CMK (cell line): ENCODE data around the gene GLRX2.
"Not testable (repeated sequence)": the region's sequence is repeated elsewhere in the genome, so short reads cannot be mapped to it uniquely, and the experiment has no call there.

Experiments used
- DNase-seq: peaks from one replicate; pipeline ENCODE4 v3.0.0-alpha.2; 2010; ENCODE audit warnings: low read depth

The GLRX2 gene

DNA sequence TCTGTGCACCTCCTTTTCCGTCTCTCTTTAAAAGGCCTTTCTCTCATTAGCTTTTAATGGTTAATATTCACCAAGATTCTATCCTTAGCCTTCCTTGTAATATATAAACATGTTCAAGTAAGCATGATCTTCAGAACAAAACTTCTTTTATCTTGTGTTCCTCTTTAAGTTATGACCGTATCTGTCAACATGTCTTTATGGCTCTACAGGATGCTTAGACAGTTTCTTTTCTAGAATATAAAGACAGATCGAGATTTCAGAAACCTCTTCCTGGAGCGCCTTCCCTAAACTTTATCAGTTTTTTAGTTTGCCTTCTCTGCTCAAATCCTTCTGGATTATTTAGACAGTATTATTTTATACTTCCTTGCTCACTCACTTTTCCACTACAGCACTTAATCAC, 38.6 kb downstream of the GLRX2 start:
- DNase-seq = no peak

GRCh38 chr1:193065954-193066353, 39.3 kb downstream of the GLRX2 start:
- DNase-seq = no peak

GRCh38 chr1:193062698-193063463, 42.3 kb downstream of the GLRX2 start:
- DNase-seq = no peak

DNA sequence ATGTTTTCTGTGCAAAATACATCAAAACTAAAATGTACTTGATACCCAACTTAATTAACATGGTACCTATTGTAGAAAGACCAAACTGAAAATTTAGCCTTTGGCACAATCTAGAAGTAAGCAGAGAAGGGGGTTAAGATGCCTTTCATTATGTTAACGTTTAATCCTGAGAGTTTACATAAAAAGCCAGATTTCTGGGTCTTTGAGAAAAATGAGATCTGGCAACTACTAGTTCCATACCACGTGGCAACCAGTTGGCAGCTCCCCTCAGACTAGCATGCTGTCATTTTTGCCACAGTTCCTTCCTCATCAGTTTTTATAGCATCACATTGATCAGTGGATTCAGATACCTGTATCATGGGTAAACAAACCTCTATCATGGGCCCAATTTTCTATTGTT, 44.3 kb downstream of the GLRX2 start:
- DNase-seq = no peak

DNA sequence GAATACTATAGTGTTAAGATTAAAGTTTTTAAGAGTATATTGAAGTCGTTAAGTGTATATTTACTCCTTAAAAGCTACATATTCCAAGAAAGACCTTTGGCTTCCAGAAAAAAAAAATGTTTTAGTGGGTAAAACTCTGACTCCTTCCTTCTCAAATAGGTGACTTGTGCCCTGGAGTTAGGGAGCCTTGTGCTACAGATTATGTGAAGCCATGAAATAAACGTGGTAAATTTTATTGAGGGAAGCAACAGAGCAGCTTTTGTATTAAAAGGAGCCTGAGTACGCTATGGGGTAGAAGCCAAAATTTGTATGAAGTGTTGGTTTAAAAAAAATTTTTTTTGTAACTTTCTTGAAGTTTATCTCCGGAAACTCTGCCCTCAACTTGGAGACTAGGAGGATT, 44.8 kb downstream of the GLRX2 start:
- no peak for DNase-seq

GRCh38 chr1:193060115-193060403, 45.2 kb downstream of the GLRX2 start:
- no peak for DNase-seq

DNA sequence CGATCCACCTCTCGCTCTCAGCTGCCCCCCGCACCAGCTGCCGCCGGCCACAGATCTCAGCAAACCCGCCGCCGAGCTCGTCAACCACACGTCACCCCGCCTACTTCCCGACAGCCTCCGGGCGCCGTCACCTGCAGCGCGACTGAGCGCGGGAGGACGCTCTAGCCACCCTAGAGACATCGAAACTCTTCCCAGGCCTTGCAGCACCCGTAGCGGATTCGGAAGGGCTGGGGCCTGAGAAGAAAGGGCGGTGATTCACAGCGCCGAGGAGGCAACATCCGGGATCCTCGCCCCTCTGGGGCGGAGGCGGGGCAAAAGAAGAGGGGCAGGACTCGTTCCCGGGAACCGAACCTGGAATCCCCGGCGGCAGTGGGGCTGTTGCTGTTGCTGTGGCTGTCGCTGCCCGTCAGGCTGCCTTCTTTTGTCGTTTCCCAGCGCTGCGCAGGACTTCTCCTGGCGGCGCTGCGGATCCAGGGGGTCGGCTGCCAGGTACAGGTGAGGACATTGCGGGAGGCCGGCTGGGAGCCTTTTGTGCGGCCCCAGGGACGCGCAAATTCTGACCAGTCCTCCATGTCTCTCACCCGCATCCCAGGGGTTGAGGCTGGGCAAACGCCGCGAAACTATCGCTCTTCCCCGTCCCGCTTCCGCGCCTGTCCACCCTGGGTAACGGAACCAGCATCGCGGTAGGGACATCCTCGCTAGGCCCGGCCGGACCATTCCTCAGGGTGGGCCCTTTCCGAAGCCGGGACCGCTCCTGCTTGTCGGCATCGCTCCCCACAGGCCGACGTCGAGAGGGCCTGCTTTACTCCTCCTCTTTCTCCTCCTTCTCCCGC, 45.7 kb downstream of the GLRX2 start, which contains the start of the genes RO60 and UCHL5:
RO60 (plus strand) TSS at position 331 of the 833 bp plus-strand sequence. CDS start 9,443 bp downstream, outside the sequence.
UCHL5 (minus strand) TSS at position 79 of the 833 bp plus-strand sequence. CDS start 100 bp downstream, outside the sequence.
- DNase-seq = peak; percentile 92

DNA sequence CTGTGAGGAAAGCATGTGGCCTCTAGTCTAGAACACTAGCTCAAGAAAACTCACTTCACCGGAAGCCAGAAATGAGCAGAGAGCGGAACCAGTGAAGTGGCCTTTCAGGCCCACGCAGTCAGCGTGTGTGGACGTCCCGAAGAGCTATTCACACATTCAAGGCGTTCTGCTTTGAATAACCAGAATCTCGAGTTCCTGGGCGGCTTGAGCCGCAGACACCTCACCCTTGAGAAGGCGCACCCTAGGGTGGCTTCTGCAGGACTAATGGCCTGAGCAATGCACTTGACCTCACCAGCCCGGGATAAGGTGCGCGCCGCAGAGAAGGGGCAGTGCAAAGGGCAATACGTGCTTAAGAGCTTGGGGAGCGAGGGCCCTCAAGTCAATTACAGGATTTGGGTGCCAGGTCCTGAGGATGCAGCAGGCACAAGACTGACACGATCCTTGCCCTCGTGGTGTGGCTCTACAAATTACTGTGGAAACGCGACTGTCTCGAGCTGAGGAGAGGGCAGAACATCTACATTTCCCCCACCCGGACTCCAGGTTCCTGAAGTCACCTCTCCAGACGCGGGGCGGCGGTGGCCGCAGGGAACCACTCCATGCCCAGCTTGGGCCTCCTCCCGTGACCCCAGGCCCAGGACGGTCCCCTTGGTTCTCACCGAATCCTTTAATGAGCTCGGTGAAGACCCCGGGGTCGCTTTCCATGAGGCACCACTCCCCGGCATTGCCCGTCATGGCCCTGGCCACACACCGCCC, 46.5 kb downstream of the GLRX2 start:
- no peak for DNase-seq

GRCh38 chr1:193054169-193054675, 51.0 kb downstream of the GLRX2 start:
- DNase-seq = no peak

- not testable (repeated sequence) for DNase-seq
Measured at GRCh38 chr1:193048913-193049312, 56.3 kb downstream of the GLRX2 start.
